Spleen (tissue), 11 donors: ENCODE measurements around the gene TMEM30B. TPM values are rescaled to one million over a fixed set of nuclear protein-coding genes. Genes with fewer than 3 reads are reported as not detected.

ENCODE experiments used
- DNase-seq: peaks from one replicate; pipeline ENCODE4 v3.0.0-alpha.2; 2020
- H3K27ac ChIP-seq, 8 donors: fragments of 200-600 bp; sonication (generic) in 7 of 8; 1 replicate in 4 of 8; 2 replicates in 4 of 8; pipeline versions ENCODE4 v1.5.0 to v1.8.0; 2016 to 2021; ENCODE audit warnings: inconsistent platforms in 4 of 8, mild to moderate bottlenecking in 4 of 8, moderate library complexity in 1 of 8
- H3K27me3 ChIP-seq, 7 donors: fragments of 200-600 bp; sonication (generic) in 6 of 7; replicated peaks in 1 of 7; 1 replicate in 4 of 7; 2 replicates in 3 of 7; pipeline versions ENCODE4 v1.5.0 to v1.8.0; 2016 to 2021; ENCODE audit warnings: inconsistent platforms in 3 of 7, mild to moderate bottlenecking in 1 of 7
- H3K36me3 ChIP-seq, 6 donors: fragments of 200-600 bp; sonication (generic) in 5 of 6; 1 replicate in 4 of 6; 2 replicates in 2 of 6; pipeline versions ENCODE4 v1.5.0 to v1.8.0; 2016 to 2021; ENCODE audit warnings: inconsistent platforms in 2 of 6
- H3K4me1 ChIP-seq, 6 donors: fragments of 200-600 bp; sonication (generic) in 5 of 6; 1 replicate in 3 of 6; 2 replicates in 3 of 6; pipeline versions ENCODE4 v1.5.0 to v1.8.0; 2016 to 2021; ENCODE audit warnings: inconsistent platforms in 3 of 6
- H3K4me3 ChIP-seq, 8 donors: fragments of 200-600 bp; sonication (generic) in 7 of 8; 1 replicate in 4 of 8; 2 replicates in 4 of 8; pipeline versions ENCODE4 v1.5.0 to v1.8.0; 2016 to 2021; ENCODE audit warnings: inconsistent platforms in 4 of 8, mild to moderate bottlenecking in 4 of 8, moderate library complexity in 2 of 8
- H3K9me3 ChIP-seq, 8 donors: fragments of 200-600 bp; sonication (generic) in 7 of 8; 1 replicate in 4 of 8; 2 replicates in 4 of 8; pipeline versions ENCODE4 v1.5.0 to v1.8.0; 2016 to 2021; ENCODE audit warnings: inconsistent platforms in 4 of 8
- CTCF ChIP-seq, 11 experiments: fragments of 200-600 bp in 7 of 11; fragments of 450-650 bp in 4 of 11; sonication (generic) in 4 of 11; IDR thresholded peaks in 8 of 11; conservative IDR thresholded peaks in 3 of 11; 1 replicate in 7 of 11; 2 replicates in 4 of 11; pipeline versions ENCODE4 v1.4.0 to v1.8.0; 2016 to 2021; ENCODE audit warnings: antibody characterized with exemption in 11 of 11, inconsistent platforms in 4 of 11, mild to moderate bottlenecking in 1 of 11
- POLR2A ChIP-seq, 3 donors: fragments of 450-650 bp; IDR thresholded peaks; one replicate each; pipeline ENCODE4 v1.5.1; 2017; ENCODE audit warnings: antibody characterized with exemption in 3 of 3, mild to moderate bottlenecking in 1 of 3
- POLR2AphosphoS5 ChIP-seq, 3 donors: sonication (generic); formaldehyde crosslinking; IDR thresholded peaks; one replicate each; pipeline ENCODE4 v1.5.1; 2017; ENCODE audit warnings: antibody characterized with exemption in 3 of 3
- WGBS, 5 donors: extraction: QIAGEN DNeasy Blood & Tissue Kit in 3 of 5; methylation state at CpG; one replicate each; pipeline versions ENCODE4 v1.1.5 to v1.1.7; 2013 to 2018; 5-methylcytosine and 5-hydroxymethylcytosine counted together
- intact Hi-C: fragments of 100-400 bp; cut with DNase I; formaldehyde crosslinking; loops from one replicate; pipeline ENCODE4 v1.15.0; 2023; ENCODE audit warnings: low total_unique reads
- polyA plus RNA-seq, 3 donors: library from polyadenylated mRNA; stranded (reverse); fragments of 200-250 nt; gene quantifications; one replicate each; pipeline ENCODE4 v1.2.1, GENCODE V29; 2013
- total RNA-seq, 7 donors: library from RNA; depleted of rRNA in 3 of 7; stranded (reverse); fragments of >200 nt in 3 of 7; fragmentation: NEBNext Ultra II Directional in 4 of 7; extraction: Animal tissue kit (Norgen Biotek cat#: 25700) in 4 of 7; gene quantifications; one replicate each; pipeline versions ENCODE4 v1.1.0 to v1.2.1, GENCODE V29; 2016 to 2021
- donor health status: healthy with polysubstance abuse.
- donor health status: DM: no; HTN: no; CAD: no; lungs with moderate emphysema.
- donor health status: DM: no; HTN: no; CAD: no.
- donor health status: Bipolar disorder and iron deficiency.
- donor health status: healthy.
- donor health status: DM: no; HTN: no; CAD: no.
- donor health status: DM: yes; HTN: yes; CAD: no.

TMEM30B gene
- total and polyA plus RNA-seq, 10 donors, result 0.17 to 1.0 (median 0.59) TPM

GRCh38 chr14:61256826-61257468 is 24.2 kb downstream of the TMEM30B start:
- no peak overlapping the region for H3K4me3 ChIP-seq
- no peak overlapping the region for H3K27ac ChIP-seq
- no peaks in the 10 kb centered on the region for H3K27me3 ChIP-seq
- WGBS, 5 donors, result 66 to 90% (median 82%) methylated on average over 6 of the region's 6 CpGs
- DNase-seq, result no peak
- H3K4me1 ChIP-seq, result peaks cover 0 to 14% (median 8%) of the 10 kb centered on the region in 6 donors
- H3K36me3 ChIP-seq, result no peaks in the 10 kb centered on the region
- TF ChIP-seq POLR2A (IDR thresholded peaks at IDR 0.05), result no peak
- TF ChIP-seq CTCF (IDR thresholded peaks at IDR 0.05 in 8 of 11, conservative IDR thresholded peaks at IDR 0.05 in 3 of 11), result no peak
- no peak for TF ChIP-seq POLR2AphosphoS5 (IDR thresholded peaks at IDR 0.05)
- intact Hi-C loops, result loop anchor here (10.0 kb wide), 2 partner anchors 232 to 902 kb away; no protein-coding TSS in a partner anchor
- no peaks in the 10 kb centered on the region for H3K9me3 ChIP-seq

- no peak overlapping the region for H3K4me3 ChIP-seq
- 88 to 94% (median 91%) methylated on average over 5 of the region's 5 CpGs for WGBS, 5 donors
- H3K27me3 ChIP-seq, result no peaks in the 10 kb centered on the region
- H3K4me1 ChIP-seq, result peaks cover 0 to 14% (median 8%) of the 10 kb centered on the region in 6 donors
- DNase-seq, result no peak
- H3K36me3 ChIP-seq, result no peaks in the 10 kb centered on the region
- H3K9me3 ChIP-seq, result no peaks in the 10 kb centered on the region
- no peak for TF ChIP-seq POLR2A (IDR thresholded peaks at IDR 0.05)
- TF ChIP-seq POLR2AphosphoS5 (IDR thresholded peaks at IDR 0.05), result no peak
- TF ChIP-seq CTCF (IDR thresholded peaks at IDR 0.05 in 8 of 11, conservative IDR thresholded peaks at IDR 0.05 in 3 of 11), result no peak
- H3K27ac ChIP-seq, result no peak overlapping the region
- intact Hi-C loops, result loop anchor here (10.0 kb wide), 2 partner anchors 231 to 901 kb away; no protein-coding TSS in a partner anchor
Observed at GRCh38 chr14:61255968-61256367, 25.2 kb downstream of the TMEM30B start.

- TF ChIP-seq CTCF (IDR thresholded peaks at IDR 0.05 in 8 of 11, conservative IDR thresholded peaks at IDR 0.05 in 3 of 11) (no peak), POLR2AphosphoS5 (IDR thresholded peaks at IDR 0.05) (no peak), POLR2A (IDR thresholded peaks at IDR 0.05) (no peak)
- Histone ChIP-seq H3K9me3 (no peaks in the 10 kb centered on the region), H3K4me3 (no peak overlapping the region), H3K4me1 (peaks cover 0 to 14% (median 8%) of the 10 kb centered on the region in 6 donors), H3K27ac (no peak overlapping the region), H3K36me3 (no peaks in the 10 kb centered on the region), H3K27me3 (no peaks in the 10 kb centered on the region)
- no peak for DNase-seq
- WGBS, 5 donors, result 79 to 86% (median 84%) methylated on average over 8 of the region's 8 CpGs
- intact Hi-C loops, result loop anchor here (5.0 to 10.0 kb wide), 3 partner anchors 230 to 900 kb away; no protein-coding TSS in a partner anchor
Observed at GRCh38 chr14:61254808-61255526, 26.2 kb downstream of the TMEM30B start.
